ENCODE measurements around the gene ATG101.

Gene ATG101

GRCh38 chr12:52058631-52059361 lies 11.0 kb upstream of the ATG101 start:
- peak; percentile 78 for DNase-seq

DNA sequence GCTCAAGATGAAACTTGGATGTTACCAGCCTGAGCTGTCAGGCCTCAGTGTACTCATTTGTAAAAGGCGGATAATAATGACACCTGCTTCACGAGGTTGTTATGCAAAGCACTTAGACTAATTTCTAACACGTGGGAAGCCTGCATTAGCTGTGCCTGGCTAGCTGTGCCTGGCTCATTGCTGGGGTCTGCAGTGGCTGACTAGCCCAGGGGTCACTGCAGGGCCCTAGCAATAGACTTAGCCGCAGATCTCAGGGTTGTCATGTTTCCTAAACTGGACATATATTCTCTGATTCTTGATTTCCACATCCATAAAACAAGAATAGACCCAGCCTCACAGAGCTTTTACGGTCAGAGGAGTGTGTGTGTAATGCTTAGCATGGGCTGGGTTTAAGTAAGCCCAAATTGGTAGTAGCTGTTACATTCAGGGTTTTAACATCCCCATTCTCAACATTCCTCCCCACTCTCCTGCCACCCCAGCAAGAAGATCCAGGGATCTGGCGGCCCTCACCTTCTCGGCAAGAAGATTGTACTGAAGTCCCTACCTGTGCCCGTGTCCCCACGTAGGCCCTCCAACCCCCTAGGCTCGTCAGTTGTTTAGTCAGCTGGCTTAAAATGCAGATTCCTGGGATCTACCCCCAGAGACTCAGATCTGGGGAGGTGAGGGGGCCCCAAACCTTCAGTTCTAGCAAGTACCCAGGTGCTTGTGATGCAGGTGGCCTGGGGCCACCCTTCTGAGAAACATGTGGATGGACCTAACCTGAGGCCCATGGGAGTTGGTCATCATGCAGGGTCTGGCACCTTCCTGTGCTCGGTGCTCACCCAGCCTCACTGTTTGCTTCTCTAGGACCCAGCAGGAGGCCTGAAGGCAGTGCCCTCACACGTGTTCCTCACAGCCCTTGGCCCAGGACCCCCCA lies 9.9 kb upstream of the ATG101 start:
- peak; percentile 81 for DNase-seq

GRCh38 chr12:52060498-52061177 lies 9.1 kb upstream of the ATG101 start:
- DNase-seq = no peak

- DNase-seq = peak; percentile 41
Measured at GRCh38 chr12:52061470-52062166, 8.2 kb upstream of the ATG101 start.

GRCh38 chr12:52062167-52063081 lies 7.4 kb upstream of the ATG101 start:
- no peak for DNase-seq

DNA sequence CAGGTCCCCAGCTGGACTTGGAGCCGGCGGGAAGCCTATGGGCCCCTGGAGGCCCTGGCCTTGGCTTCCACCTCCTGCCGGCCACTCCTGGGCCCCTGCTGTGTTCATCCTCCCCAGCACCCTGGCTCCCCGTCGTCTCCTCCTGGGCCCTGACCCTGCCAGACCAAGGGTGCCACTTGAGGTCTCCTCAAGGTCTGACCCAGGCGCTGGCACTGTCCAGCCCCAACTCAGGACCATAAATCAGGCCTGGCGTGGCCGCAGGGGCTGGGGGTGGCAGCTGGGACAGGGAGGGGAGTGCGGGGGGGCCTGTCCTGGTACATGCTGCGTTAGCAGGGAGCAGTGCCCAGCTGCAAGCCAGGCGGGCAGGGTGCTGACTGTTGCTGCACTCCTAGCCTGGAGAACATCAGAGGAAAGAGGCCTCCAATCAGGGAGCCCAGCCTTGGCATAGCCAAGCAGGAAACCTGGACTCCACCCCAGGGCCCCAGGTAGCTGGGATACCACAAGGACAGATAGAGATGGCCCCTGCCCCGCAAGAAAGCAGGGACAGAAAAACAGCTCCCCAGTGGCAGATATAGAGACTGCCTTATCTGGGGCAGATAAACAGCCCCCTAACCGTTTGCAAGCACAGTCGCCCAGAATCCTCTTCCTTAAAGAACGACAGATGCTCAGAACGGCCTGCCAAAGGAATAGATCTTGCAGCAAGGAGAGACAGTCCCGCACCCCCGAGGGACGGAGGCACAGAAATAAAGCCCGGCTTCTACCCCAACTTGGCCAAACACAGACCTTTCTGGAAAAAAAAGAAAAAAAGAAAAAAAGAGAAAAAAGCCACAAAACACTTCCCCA lies 6.5 kb upstream of the ATG101 start:
- no peak for DNase-seq

DNA sequence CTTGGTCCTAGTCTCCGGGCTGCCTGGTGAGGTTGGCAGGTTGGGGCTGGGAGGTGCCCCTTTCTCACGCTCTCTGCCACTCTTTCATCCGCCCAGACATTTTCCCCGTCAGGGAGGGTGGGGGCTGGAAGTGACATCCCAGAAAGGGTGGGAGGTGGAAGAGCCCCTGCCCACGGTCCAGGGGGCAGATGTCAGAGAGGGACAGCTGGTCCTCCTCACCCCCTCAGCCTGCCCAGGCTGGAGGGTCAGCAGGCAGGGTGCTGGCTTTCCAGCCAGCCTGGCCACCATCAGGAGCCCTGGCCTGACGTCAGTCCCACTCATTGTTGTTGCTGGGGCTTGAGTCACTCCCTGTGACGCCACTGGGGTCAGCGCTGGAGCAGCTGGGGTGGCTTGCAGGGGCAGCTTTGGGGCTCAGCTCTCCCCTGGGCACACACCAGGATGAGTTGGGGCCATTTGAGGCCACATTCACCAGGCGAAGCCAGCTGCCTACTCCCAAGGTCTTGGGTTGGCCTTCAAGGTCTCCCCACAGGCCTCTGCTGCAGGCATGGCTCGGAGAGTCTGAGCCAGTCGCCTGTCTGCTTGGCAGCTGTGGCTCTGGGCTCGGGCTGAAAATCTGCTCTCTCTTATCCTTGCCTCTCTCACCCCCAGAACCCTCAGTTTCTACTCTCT lies 5.7 kb upstream of the ATG101 start:
- no peak for DNase-seq

DNA sequence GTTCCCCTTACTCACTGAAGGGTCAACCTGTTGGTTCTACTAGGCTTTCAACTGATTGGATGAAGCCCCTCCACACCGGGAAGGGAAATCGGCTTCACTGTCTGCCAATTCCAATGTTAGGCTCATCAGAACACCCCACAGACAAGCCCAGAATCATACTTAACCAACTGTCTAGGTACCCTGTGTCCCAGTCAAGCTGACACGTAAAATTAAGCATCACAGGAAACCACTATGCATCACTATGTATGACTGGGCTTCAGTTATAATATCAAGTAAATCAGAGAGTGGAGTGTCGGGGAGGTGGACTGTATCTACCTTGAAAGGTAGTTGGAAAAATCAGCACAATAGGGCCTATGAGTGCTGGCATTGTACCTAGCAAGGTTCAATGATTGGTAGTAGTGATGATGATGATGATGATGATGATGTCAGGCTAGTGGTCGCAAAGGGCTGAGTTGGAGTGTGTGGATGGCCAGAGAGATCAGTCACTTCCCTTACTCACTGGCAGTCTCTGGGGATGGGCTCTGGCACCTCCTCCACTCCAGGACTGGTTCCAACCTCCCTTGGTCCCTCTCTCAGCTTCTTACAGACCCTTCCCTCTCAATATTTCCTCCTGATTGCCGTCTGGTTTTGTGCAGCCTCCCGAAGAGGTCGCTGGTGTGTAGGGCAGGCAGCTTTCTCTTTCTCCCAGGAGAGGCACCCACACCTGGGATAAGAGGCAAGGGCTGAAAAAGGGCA lies 3.3 kb upstream of the ATG101 start:
- DNase-seq = no peak

- no peak for DNase-seq
Measured at GRCh38 chr12:52067081-52067374, 2.8 kb upstream of the ATG101 start.

DNA sequence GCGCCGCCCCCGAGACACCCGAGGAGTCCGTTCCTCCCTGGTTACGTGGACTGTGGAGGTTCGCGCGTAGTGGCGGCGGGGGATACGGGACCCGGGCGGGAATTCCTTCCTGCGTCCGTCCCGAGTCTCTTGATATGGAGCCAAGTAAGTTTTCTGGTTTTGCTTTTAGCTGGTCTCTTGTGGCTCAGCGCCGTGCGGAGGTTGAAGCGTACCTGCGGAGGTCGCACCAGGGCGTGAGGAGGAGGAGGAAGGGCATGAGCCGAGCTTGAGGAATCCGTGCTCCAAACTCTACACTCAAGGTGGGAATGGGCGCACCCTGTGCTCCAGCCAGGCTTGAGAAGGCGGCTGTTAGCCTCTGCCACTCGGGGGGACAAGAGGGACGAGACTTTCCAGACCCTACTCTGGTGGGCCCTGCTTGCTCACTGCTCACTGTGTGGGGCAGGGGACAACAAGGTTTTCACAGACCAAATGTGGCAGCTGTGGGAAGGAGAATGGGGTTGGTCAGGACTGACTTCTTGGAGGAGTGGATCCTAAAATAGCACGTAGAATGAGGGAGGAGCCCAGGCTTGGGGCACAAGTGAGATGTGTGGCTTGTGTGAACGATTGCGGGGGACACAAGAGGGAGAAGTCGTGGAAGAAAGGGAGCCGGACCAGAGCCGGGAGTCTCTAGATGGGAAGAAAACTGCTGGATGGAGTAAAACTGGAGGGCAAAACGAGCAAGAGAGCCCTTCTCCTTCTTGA lies 577 bp downstream of the ATG101 start:
- no peak for DNase-seq

DNA sequence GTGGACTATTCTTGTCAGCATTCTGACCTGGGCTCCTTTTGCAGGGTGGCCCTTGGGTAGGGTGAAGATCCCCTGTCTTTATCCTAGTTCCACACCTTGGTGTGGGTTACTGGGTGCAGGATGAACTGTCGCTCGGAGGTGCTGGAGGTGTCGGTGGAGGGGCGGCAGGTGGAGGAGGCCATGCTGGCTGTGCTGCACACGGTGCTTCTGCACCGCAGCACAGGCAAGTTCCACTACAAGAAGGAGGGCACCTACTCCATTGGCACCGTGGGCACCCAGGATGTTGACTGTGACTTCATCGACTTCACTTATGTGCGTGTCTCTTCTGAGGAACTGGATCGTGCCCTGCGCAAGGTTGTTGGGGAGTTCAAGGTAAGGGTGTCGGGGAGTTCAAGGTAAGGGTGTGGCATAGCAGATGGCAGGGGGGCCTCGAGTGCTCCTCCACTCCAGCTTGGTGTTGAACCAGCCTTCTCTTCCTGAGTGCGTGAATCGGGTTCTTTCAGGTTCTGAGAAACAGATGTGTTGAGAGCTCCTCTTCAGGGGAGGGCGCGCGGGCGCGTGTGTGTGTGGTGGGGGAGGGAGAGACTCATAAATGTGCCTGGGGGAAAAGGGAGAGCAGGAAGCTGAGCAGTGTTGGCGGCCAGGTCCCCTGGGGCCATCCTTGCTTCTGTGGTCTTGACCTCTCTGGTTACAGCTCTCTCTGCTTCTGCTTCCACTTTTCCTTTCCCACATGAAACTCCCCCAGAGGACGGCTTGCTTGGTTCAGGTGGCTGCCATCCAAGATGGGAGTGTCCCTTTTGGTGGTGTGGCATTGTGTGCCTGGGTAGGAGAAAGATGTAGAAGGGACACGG lies 4.0 kb downstream of the ATG101 start:
- DNase-seq = peak; percentile 62

DNA sequence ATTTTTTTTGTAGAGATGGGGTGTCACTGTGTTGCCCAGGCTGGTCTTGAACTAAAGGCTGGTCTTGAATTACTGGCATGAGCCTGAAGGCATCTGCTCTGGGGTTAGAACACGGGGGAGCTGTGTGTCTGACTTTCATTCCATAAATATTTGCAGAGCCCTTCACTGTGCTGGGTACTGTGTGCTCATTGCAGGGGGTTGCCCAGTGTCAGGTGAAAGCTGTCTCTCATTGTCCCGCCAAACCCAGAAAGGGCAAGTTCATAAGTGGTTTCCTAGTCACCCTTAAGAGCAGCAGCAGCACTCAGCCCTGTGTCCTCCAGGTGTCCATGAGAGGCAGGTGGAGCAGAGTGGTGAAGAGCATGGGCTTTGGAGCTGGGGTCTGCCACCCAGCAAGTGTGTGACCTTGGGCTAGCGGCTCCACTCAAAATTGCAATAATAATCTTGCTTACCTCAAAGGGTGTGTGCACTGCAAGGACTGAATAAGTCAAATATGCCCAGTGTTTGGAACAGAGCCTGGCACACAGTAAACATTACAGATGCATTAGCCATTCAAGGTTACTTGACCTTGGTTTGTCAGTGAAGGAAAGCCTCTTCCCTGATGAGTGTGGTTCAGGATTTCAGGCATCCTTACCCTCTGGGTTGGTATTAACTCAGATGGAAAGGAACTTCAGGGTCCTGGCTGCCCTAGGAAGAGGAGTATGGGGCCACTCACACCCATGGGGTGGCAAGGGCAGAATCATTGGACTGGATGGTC lies 5.4 kb downstream of the ATG101 start:
- DNase-seq = no peak

GRCh38 chr12:52076811-52077210 lies 7.0 kb downstream of the ATG101 start:
- DNase-seq = no peak

- DNase-seq = no peak
Measured at GRCh38 chr12:52078276-52078675, 8.5 kb downstream of the ATG101 start.

- DNase-seq = no peak
Measured at GRCh38 chr12:52079576-52080402, 10.0 kb downstream of the ATG101 start, which contains the start of gene SMIM41. TSS of gene SMIM41 (plus strand) at chr12:52079704. CDS start at chr12:52079780, 76 bp downstream.
